K562 (cell line): Measurements from ENCODE around the gene BBC3.

Experiments
- FOXM1 ChIP-seq, 2 experiments: fragments of 450-650 bp in 1 of 2; sonication (generic) in 1 of 2; formaldehyde crosslinking in 1 of 2; IDR thresholded peaks; 2 replicates each; pipeline versions ENCODE4 v1.6.1 to v1.9.0; 2017 to 2022; ENCODE audit warnings: low read depth in 2 of 2, mild to moderate bottlenecking in 2 of 2, missing genetic modification reagents in 1 of 2, moderate library complexity in 1 of 2
- RAD21 ChIP-seq, 2 experiments: fragments of 250-450 bp in 1 of 2; fragments of 450-650 bp in 1 of 2; sonication (Bioruptor Pico) in 1 of 2; formaldehyde crosslinking in 1 of 2; IDR thresholded peaks in 1 of 2; conservative IDR thresholded peaks in 1 of 2; 2 replicates each; pipeline versions ENCODE4 v1.4.0 to v1.8.0; 2020 to 2022; ENCODE audit warnings: mild to moderate bottlenecking in 2 of 2, moderate library complexity in 1 of 2
- RBM22 ChIP-seq: fragments of 200-400 bp; formaldehyde crosslinking; IDR thresholded peaks from 2 replicates; pipeline ENCODE4 v1.6.1; 2018; ENCODE audit warnings: low read length, low read depth; ENCODE audit not compliant: poor library complexity, severe bottlenecking
- SMARCA5 ChIP-seq: fragments of 450-650 bp; IDR thresholded peaks from 2 replicates; pipeline ENCODE4 v1.6.1; 2016
- TF ChIP-seq, protein P1 (sequence below): fragments of 250-450 bp; sonication (Bioruptor Pico); IDR thresholded peaks from 2 replicates; pipeline ENCODE4 v1.8.0; 2022; ENCODE audit warnings: inconsistent platforms

DNA sequence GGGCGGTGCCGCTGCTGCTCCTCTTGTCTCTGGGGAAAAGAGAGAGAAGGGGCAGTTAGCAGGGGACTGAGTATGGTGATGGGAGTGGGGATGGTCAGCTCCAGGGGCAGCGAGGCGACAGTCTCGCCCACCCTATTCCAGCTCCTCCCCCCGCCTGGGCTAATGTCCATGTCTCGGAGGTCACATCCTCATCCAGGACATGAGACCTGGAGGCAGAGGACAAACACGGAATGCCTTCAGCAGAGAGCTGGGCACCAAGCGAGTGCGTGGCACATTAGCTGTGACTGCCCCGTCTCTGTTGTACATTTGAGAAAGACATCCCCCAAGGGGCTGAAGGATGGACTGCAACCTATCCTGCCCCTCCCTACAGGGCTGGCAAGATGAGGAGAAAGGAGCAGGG, 9.1 kb downstream of the BBC3 start:
- TF ChIP-seq, protein P1, sequence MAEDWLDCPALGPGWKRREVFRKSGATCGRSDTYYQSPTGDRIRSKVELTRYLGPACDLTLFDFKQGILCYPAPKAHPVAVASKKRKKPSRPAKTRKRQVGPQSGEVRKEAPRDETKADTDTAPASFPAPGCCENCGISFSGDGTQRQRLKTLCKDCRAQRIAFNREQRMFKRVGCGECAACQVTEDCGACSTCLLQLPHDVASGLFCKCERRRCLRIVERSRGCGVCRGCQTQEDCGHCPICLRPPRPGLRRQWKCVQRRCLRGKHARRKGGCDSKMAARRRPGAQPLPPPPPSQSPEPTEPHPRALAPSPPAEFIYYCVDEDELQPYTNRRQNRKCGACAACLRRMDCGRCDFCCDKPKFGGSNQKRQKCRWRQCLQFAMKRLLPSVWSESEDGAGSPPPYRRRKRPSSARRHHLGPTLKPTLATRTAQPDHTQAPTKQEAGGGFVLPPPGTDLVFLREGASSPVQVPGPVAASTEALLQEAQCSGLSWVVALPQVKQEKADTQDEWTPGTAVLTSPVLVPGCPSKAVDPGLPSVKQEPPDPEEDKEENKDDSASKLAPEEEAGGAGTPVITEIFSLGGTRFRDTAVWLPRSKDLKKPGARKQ (CRISPR knock-in tag): no peak
- TF ChIP-seq RAD21 (CRISPR knock-in tag; conservative IDR thresholded peaks at IDR 0.05 in 1 of 2, IDR thresholded peaks at IDR 0.05 in 1 of 2): no peak
- no peak for TF ChIP-seq RBM22
- no peak for TF ChIP-seq FOXM1 (IDR thresholded peaks at IDR 0.05; ENCODE audit: low read depth)
- TF ChIP-seq FOXM1 (CRISPR knock-in tag; IDR thresholded peaks at IDR 0.05; ENCODE audit: low read depth): no peak
- TF ChIP-seq SMARCA5: no peak
